WTC11 (cell line): ENCODE results near the gene SLC5A2. TPM values are rescaled to one million over a fixed set of nuclear protein-coding genes. Genes with fewer than 3 reads are reported as not detected.
A peak's percentile ranks its signal among the peaks of the same experiment; 100 is the strongest.

Experiments
- ARID4B ChIP-seq: sonication (generic); formaldehyde crosslinking; IDR thresholded peaks from 2 replicates; pipeline ENCODE4 v1.8.0; 2023; ENCODE audit warnings: missing genetic modification reagents, mild to moderate bottlenecking, borderline replicate concordance
- ATF1 ChIP-seq: sonication (generic); formaldehyde crosslinking; IDR thresholded peaks from 2 replicates; pipeline ENCODE4 v1.8.1; 2023; ENCODE audit warnings: mild to moderate bottlenecking, moderate library complexity, missing genetic modification reagents
- ELF4 ChIP-seq: sonication (generic); formaldehyde crosslinking; IDR thresholded peaks from 2 replicates; pipeline ENCODE4 v1.8.1; 2022; ENCODE audit warnings: low read depth, mild to moderate bottlenecking, moderate library complexity, missing genetic modification reagents
- FOXK1 ChIP-seq: sonication (generic); formaldehyde crosslinking; IDR thresholded peaks from 2 replicates; pipeline ENCODE4 v1.8.0; 2022; ENCODE audit warnings: mild to moderate bottlenecking, moderate library complexity, missing genetic modification reagents
- FOXP4 ChIP-seq: sonication (generic); formaldehyde crosslinking; IDR thresholded peaks from 2 replicates; pipeline ENCODE4 v1.8.0; 2022; ENCODE audit warnings: mild to moderate bottlenecking, missing genetic modification reagents
- GABPB1 ChIP-seq: sonication (generic); formaldehyde crosslinking; IDR thresholded peaks from 2 replicates; pipeline ENCODE4 v1.8.1; 2023; ENCODE audit warnings: mild to moderate bottlenecking, missing genetic modification reagents
- HMGXB4 ChIP-seq: sonication (generic); formaldehyde crosslinking; IDR thresholded peaks from 2 replicates; pipeline ENCODE4 v1.8.1; 2023; ENCODE audit warnings: mild to moderate bottlenecking, moderate library complexity, missing genetic modification reagents
- IRF1 ChIP-seq: sonication (generic); formaldehyde crosslinking; IDR thresholded peaks from 2 replicates; pipeline ENCODE4 v1.8.0; 2023; ENCODE audit warnings: missing genetic modification reagents
- KAT7 ChIP-seq: sonication (generic); formaldehyde crosslinking; IDR thresholded peaks from 2 replicates; pipeline ENCODE4 v1.8.1; 2023; ENCODE audit warnings: missing genetic modification reagents, mild to moderate bottlenecking, borderline replicate concordance
- MXD4 ChIP-seq: fragments of 250-450 bp; sonication (Bioruptor Pico); IDR thresholded peaks from 2 replicates; pipeline ENCODE4 v1.8.0; 2021; ENCODE audit warnings: mild to moderate bottlenecking, moderate library complexity, borderline replicate concordance
- MYBL2 ChIP-seq: sonication (generic); formaldehyde crosslinking; IDR thresholded peaks from 2 replicates; pipeline ENCODE4 v1.8.1; 2023; ENCODE audit warnings: mild to moderate bottlenecking, moderate library complexity, missing genetic modification reagents
- SP1 ChIP-seq: sonication (generic); formaldehyde crosslinking; conservative IDR thresholded peaks from 2 replicates; pipeline ENCODE4 v1.8.1; 2022; ENCODE audit warnings: missing genetic modification reagents
- TEAD1 ChIP-seq: sonication (generic); formaldehyde crosslinking; IDR thresholded peaks from 2 replicates; pipeline ENCODE4 v1.8.0; 2022; ENCODE audit warnings: mild to moderate bottlenecking, missing genetic modification reagents
- TEAD4 ChIP-seq: sonication (generic); formaldehyde crosslinking; IDR thresholded peaks from 2 replicates; pipeline ENCODE4 v1.8.0; 2022; ENCODE audit warnings: mild to moderate bottlenecking, missing genetic modification reagents
- ZBTB43 ChIP-seq: sonication (generic); formaldehyde crosslinking; IDR thresholded peaks from 2 replicates; pipeline ENCODE4 v1.8.1; 2023; ENCODE audit warnings: mild to moderate bottlenecking, missing genetic modification reagents
- ZNF219 ChIP-seq: sonication (generic); formaldehyde crosslinking; IDR thresholded peaks from 2 replicates; pipeline ENCODE4 v1.8.0; 2023; ENCODE audit warnings: missing genetic modification reagents, mild to moderate bottlenecking, borderline replicate concordance
- ZNF232 ChIP-seq: sonication (generic); formaldehyde crosslinking; IDR thresholded peaks from 2 replicates; pipeline ENCODE4 v1.8.0; 2022; ENCODE audit warnings: mild to moderate bottlenecking, missing genetic modification reagents
- total RNA-seq: library from RNA; stranded (reverse); gene quantifications from 3 replicates; pipeline ENCODE4 v1.2.3, GENCODE V29; 2021

Gene SLC5A2
- total RNA-seq, 1 experiment from 2014 or later = 0.83 TPM

- TF ChIP-seq ATF1 (CRISPR knock-in tag) (no peak; the same call in 1 of the 2 replicates), ZBTB43 (CRISPR knock-in tag) (peak; percentile 64; the same call in 1 of the 2 replicates), IRF1 (0 out of 2 replicates have a peak, but pooled peaks have one; percentile 50), MXD4 (no peak), TEAD1 (peak; percentile 83; the same call in 1 of the 2 replicates), ARID4B (CRISPR knock-in tag) (peak; percentile 78; the same call in 1 of the 2 replicates), MYBL2 (CRISPR knock-in tag) (0 out of 2 replicates have a peak, but pooled peaks have one; percentile 45), KAT7 (CRISPR knock-in tag) (0 out of 2 replicates have a peak, but pooled peaks have one; percentile 64), SP1 (CRISPR knock-in tag) (peak; percentile 87), TEAD4 (CRISPR knock-in tag) (peak; percentile 48; the same call in 1 of the 2 replicates), HMGXB4 (CRISPR knock-in tag) (peak; percentile 82; the same call in 1 of the 2 replicates), ZNF232 (CRISPR knock-in tag) (peak; percentile 70; the same call in 1 of the 2 replicates), GABPB1 (CRISPR knock-in tag) (peak; percentile 86), ZNF219 (peak; percentile 18; the same call in 1 of the 2 replicates), ELF4 (CRISPR knock-in tag) (0 out of 2 replicates have a peak, but pooled peaks have one; percentile 35), FOXP4 (CRISPR knock-in tag) (peak; percentile 75), FOXK1 (CRISPR knock-in tag) (peak; percentile 89)
- TF ChIP-seq, all 79 proteins: peak for 21
Observed at GRCh38 chr16:31507929-31508705, 25.2 kb downstream of the SLC5A2 start, which contains the start of gene RUSF1 (continued).
